DND-41 (cell line): ENCODE measurements around the gene BLM.

Experiments
- EZH2 ChIP-seq: IDR thresholded peaks from 3 replicates; pipeline ENCODE4 v1.6.1; 2012; ENCODE audit warnings: borderline replicate concordance, low read depth, mild to moderate bottlenecking, moderate library complexity, low read length, inconsistent platforms; ENCODE audit not compliant: severe bottlenecking
- TF ChIP-seq, protein P1 (sequence below): IDR thresholded peaks from 2 replicates; pipeline ENCODE4 v1.5.1; 2012; ENCODE audit warnings: borderline replicate concordance, low read length, moderate library complexity, mild to moderate bottlenecking; ENCODE audit not compliant: poor library complexity, severe bottlenecking; ENCODE audit errors: extremely low read depth

DNA sequence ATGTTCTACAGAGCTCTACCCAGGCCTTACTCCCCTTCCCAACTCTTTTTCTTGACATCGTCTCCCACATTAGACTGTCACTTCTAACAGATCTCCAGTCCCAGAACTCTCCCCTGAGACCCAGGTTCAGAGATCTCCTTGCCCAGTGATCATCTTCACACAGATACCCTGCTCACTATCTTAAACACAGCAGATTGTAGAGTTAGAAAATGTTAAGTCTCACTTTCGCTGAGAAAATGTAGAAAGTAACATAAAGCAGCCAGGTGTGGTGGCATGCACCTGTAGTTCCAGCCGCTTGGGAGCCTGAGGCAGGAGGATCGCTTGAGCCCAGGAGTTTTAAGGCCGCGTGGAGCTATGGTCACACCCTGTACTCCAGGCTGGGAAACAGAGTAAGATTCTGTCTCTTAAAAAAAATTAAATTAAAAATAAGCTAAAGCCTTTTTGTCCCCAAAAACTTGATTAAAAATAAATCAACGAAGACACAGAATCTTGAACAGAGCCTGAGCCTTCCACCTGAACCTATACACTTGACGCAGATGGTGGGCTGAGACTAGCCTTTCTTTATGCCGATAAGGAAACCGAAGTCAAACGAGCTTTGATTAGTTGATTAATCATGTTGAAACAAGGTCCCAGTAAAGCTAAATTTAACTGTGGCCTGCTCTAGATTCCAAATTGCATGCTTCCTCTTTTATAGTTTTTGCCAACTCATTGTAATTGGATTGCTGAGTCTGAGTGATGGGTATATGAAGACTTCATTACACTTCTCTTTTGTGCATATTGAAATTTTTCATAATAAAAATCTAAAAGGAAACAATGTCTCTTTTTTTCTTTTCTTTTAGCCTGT lies 31.3 kb upstream of the BLM start:
- TF ChIP-seq, protein P1, sequence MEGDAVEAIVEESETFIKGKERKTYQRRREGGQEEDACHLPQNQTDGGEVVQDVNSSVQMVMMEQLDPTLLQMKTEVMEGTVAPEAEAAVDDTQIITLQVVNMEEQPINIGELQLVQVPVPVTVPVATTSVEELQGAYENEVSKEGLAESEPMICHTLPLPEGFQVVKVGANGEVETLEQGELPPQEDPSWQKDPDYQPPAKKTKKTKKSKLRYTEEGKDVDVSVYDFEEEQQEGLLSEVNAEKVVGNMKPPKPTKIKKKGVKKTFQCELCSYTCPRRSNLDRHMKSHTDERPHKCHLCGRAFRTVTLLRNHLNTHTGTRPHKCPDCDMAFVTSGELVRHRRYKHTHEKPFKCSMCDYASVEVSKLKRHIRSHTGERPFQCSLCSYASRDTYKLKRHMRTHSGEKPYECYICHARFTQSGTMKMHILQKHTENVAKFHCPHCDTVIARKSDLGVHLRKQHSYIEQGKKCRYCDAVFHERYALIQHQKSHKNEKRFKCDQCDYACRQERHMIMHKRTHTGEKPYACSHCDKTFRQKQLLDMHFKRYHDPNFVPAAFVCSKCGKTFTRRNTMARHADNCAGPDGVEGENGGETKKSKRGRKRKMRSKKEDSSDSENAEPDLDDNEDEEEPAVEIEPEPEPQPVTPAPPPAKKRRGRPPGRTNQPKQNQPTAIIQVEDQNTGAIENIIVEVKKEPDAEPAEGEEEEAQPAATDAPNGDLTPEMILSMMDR = no peak
- TF ChIP-seq EZH2 = no peak
